ENCODE measurements around the gene POU2F1. TPM values are rescaled to one million over a fixed set of nuclear protein-coding genes. Genes with fewer than 3 reads are reported as not detected.

POU2F1 gene
- total and polyA plus RNA-seq, 4 donors: 0.93 to 10.5 (median 6.5) TPM

- no peak for TF ChIP-seq HNF4G (IDR thresholded peaks at IDR 0.05)
- TF ChIP-seq GABPA (IDR thresholded peaks at IDR 0.05 in 1 of 2, conservative IDR thresholded peaks at IDR 0.05 in 1 of 2): no peak
- TF ChIP-seq MAX (IDR thresholded peaks at IDR 0.05): no peak
- TF ChIP-seq NR2F2 (IDR thresholded peaks at IDR 0.05): no peak
- no peak for TF ChIP-seq ATF3 (IDR thresholded peaks at IDR 0.05)
Observed at GRCh38 chr1:167182571-167183320, 37.9 kb upstream of the POU2F1 start (continued).

GRCh38 chr1:167184081-167184480 is 36.6 kb upstream of the POU2F1 start:
- H3K27me3 ChIP-seq (ENCODE audit: control insufficient read depth in 4 of 4, insufficient read depth in 4 of 4, low read length in 3 of 4): no peaks in the 10 kb centered on the region

More at GRCh38 chr1:167184081-167184480, 36.6 kb upstream of the POU2F1 start:
- H3K4me1 ChIP-seq (ENCODE audit: control insufficient read depth in 4 of 4, insufficient read depth in 4 of 4, low read length in 3 of 4): no peaks in the 10 kb centered on the region
- H3K27ac ChIP-seq (ENCODE audit: low read depth in 1 of 2, low read length in 2 of 2): no peak overlapping the region
- no peaks in the 10 kb centered on the region for H3K36me3 ChIP-seq (ENCODE audit: control insufficient read depth in 4 of 4, insufficient read depth in 3 of 4, low read depth in 1 of 4, low read length in 3 of 4)
- 74% methylated on average over 2 of the region's 2 CpGs for WGBS
- no peak overlapping the region for H3K4me3 ChIP-seq (ENCODE audit: low read depth in 1 of 3, low read length in 3 of 3)
- TF ChIP-seq ZBTB33 (IDR thresholded peaks at IDR 0.05) (no peak), TAF1 (conservative IDR thresholded peaks at IDR 0.05) (no peak), REST (IDR thresholded peaks at IDR 0.05) (no peak), NR2F2 (IDR thresholded peaks at IDR 0.05) (no peak), SP1 (IDR thresholded peaks at IDR 0.05) (no peak), ATF3 (IDR thresholded peaks at IDR 0.05) (no peak), FOXA1 (IDR thresholded peaks at IDR 0.05) (no peak), YY1 (IDR thresholded peaks at IDR 0.05) (no peak), FOXA2 (IDR thresholded peaks at IDR 0.05) (no peak), RAD21 (IDR thresholded peaks at IDR 0.05) (no peak), CTCF (IDR thresholded peaks at IDR 0.05; ENCODE audit: low read depth, low read length, missing input control) (no peak), HNF4A (conservative IDR thresholded peaks at IDR 0.05) (no peak), RXRA (IDR thresholded peaks at IDR 0.05) (no peak), HNF4G (IDR thresholded peaks at IDR 0.05) (no peak)
- DNase-seq (ENCODE audit: low spot score): no peak
- no peak overlapping the region for H3K9ac ChIP-seq (ENCODE audit: low read depth in 1 of 2, low read length in 2 of 2)
- H3K9me3 ChIP-seq (ENCODE audit: control insufficient read depth in 4 of 4, low read length in 3 of 4): no peaks in the 10 kb centered on the region
